ENCODE data around the gene CELSR1.
A peak's percentile ranks its signal among the peaks of the same experiment; 100 is the strongest.

CELSR1 gene

DNA sequence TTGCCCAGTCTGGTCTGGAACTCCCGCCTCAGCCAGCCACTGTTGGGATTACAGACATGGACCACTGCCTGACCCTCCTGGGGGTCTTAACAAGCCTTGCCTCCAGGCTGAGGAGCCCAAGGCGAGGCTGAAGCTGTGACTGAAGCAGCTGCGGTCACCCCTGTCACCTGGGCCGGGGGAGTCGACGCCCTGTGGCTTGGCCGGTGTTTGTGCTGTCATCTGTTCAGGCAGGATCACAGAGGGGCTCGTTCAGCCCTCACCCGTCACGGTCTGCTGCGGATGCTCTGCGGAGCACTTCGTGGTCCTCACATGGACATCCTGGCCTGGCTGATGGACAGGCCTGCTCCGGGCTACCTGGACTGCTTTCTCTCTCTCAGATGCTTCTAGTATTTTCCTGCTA, 178.1 kb downstream of the CELSR1 start:
- Histone ChIP-seq H3K18ac (ENCODE audit: low read length) (peak overlapping the region; percentile 57), H2AK5ac (ENCODE audit: low read depth, low read length) (no peak overlapping the region), H3K9me3 (replicated peaks in 1 of 2; ENCODE audit: control insufficient read depth in 2 of 2, insufficient read depth in 1 of 2, low read depth in 1 of 2, low read length in 2 of 2) (peaks cover 6 to 8% of the 10 kb centered on the region in 2 donors), H4K91ac (ENCODE audit: low read depth, low read length, poor library complexity) (no peak overlapping the region), H2BK5ac (ENCODE audit: low read length) (peak overlapping the region; percentile 13), H3K27ac (replicated peaks; ENCODE audit: low read length) (no peak overlapping the region), H3K4ac (ENCODE audit: low read length) (no peak overlapping the region), H3K36me3 (replicated peaks in 1 of 2; ENCODE audit: control insufficient read depth in 2 of 2, insufficient read depth in 2 of 2, low read length in 2 of 2) (peaks cover 14 to 89% of the 10 kb centered on the region in 2 donors), H2AFZ (ENCODE audit: low read length) (no peak overlapping the region), H2BK15ac (ENCODE audit: low read length) (no peak overlapping the region), H3K4me2 (ENCODE audit: insufficient read depth, low read length, poor library complexity, severe bottlenecking) (no peak overlapping the region), H2BK12ac (ENCODE audit: low read length) (no peak overlapping the region), H3K4me3 (ENCODE audit: low read length in 2 of 2) (no peak overlapping the region), H3K79me1 (ENCODE audit: low read depth, low read length) (peaks cover 11% of the 10 kb centered on the region), H3K23ac (ENCODE audit: low read depth, low read length, poor library complexity) (no peak overlapping the region), H3K9ac (ENCODE audit: low read depth, low read length, poor library complexity) (peak overlapping the region; percentile 21), H3K4me1 (ENCODE audit: control insufficient read depth in 2 of 2, insufficient read depth in 1 of 2, low read depth in 1 of 2, low read length in 2 of 2) (no peaks in the 10 kb centered on the region), H4K8ac (ENCODE audit: low read depth, low read length) (no peak overlapping the region), H3K14ac (ENCODE audit: low read length) (no peak overlapping the region), H2BK120ac (ENCODE audit: low read depth, low read length) (no peak overlapping the region), H3K27me3 (ENCODE audit: control insufficient read depth in 3 of 3, insufficient read depth in 3 of 3, low read depth in 1 of 3, low read length in 3 of 3) (no peaks in the 10 kb centered on the region)
- no CpG with 5 or more reads among the region's 14 CpGs for WGBS, 2 donors (ENCODE audit: extremely low coverage in 2 of 2, insufficient read length in 2 of 2, insufficient replicate concordance in 1 of 2)
- DNase-seq (ENCODE audit: low spot score) = no peak

DNA sequence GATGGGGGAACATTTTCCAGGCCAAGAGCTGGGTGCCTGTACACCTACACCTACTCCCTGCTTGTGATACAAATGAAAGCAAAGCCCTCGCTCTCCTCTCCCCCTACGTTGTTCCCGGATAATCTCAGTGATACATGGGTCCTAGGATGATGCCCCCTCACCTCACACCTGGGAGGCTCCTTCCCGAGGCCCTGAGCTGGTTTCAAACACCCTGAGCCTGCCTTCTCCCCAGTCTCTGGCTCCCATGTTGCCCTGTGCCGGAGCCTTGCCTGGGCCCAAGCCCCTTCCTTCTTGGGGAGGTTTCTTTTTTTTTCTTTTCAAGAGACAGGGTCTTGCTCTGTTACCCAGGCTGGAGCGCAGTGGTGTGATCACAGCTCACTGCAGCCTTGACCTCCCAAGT, 178.7 kb downstream of the CELSR1 start:
- no peak for DNase-seq (ENCODE audit: low spot score)
- no peak overlapping the region for H2AFZ ChIP-seq (ENCODE audit: low read length)
- no peak overlapping the region for H3K9ac ChIP-seq (ENCODE audit: low read depth, low read length, poor library complexity)
- no peak overlapping the region for H2BK12ac ChIP-seq (ENCODE audit: low read length)
- H3K27me3 ChIP-seq (ENCODE audit: control insufficient read depth in 3 of 3, insufficient read depth in 3 of 3, low read depth in 1 of 3, low read length in 3 of 3) = no peaks in the 10 kb centered on the region
- H3K4me1 ChIP-seq (ENCODE audit: control insufficient read depth in 2 of 2, insufficient read depth in 1 of 2, low read depth in 1 of 2, low read length in 2 of 2) = no peaks in the 10 kb centered on the region
- no peak overlapping the region for H3K18ac ChIP-seq (ENCODE audit: low read length)
- no peak overlapping the region for H4K8ac ChIP-seq (ENCODE audit: low read depth, low read length)
- no peak overlapping the region for H3K4me2 ChIP-seq (ENCODE audit: insufficient read depth, low read length, poor library complexity, severe bottlenecking)
- no peak overlapping the region for H2BK120ac ChIP-seq (ENCODE audit: low read depth, low read length)
- no peak overlapping the region for H2BK5ac ChIP-seq (ENCODE audit: low read length)
- H2AK5ac ChIP-seq (ENCODE audit: low read depth, low read length) = no peak overlapping the region
- WGBS, 2 donors (ENCODE audit: extremely low coverage in 2 of 2, insufficient read length in 2 of 2, insufficient replicate concordance in 1 of 2) = no CpG with 5 or more reads among the region's 6 CpGs
- peaks cover 20 to 94% of the 10 kb centered on the region in 2 donors for H3K36me3 ChIP-seq (replicated peaks in 1 of 2; ENCODE audit: control insufficient read depth in 2 of 2, insufficient read depth in 2 of 2, low read length in 2 of 2)
- no peak overlapping the region for H2BK15ac ChIP-seq (ENCODE audit: low read length)
- H3K4me3 ChIP-seq (ENCODE audit: low read length in 2 of 2) = no peak overlapping the region
- peaks cover 6 to 8% of the 10 kb centered on the region in 2 donors for H3K9me3 ChIP-seq (replicated peaks in 1 of 2; ENCODE audit: control insufficient read depth in 2 of 2, insufficient read depth in 1 of 2, low read depth in 1 of 2, low read length in 2 of 2)
- H3K14ac ChIP-seq (ENCODE audit: low read length) = no peak overlapping the region
- no peak overlapping the region for H3K23ac ChIP-seq (ENCODE audit: low read depth, low read length, poor library complexity)
- no peak overlapping the region for H4K91ac ChIP-seq (ENCODE audit: low read depth, low read length, poor library complexity)
- no peak overlapping the region for H3K27ac ChIP-seq (replicated peaks; ENCODE audit: low read length)
- H3K4ac ChIP-seq (ENCODE audit: low read length) = no peak overlapping the region
- peaks cover 11% of the 10 kb centered on the region for H3K79me1 ChIP-seq (ENCODE audit: low read depth, low read length)

DNA sequence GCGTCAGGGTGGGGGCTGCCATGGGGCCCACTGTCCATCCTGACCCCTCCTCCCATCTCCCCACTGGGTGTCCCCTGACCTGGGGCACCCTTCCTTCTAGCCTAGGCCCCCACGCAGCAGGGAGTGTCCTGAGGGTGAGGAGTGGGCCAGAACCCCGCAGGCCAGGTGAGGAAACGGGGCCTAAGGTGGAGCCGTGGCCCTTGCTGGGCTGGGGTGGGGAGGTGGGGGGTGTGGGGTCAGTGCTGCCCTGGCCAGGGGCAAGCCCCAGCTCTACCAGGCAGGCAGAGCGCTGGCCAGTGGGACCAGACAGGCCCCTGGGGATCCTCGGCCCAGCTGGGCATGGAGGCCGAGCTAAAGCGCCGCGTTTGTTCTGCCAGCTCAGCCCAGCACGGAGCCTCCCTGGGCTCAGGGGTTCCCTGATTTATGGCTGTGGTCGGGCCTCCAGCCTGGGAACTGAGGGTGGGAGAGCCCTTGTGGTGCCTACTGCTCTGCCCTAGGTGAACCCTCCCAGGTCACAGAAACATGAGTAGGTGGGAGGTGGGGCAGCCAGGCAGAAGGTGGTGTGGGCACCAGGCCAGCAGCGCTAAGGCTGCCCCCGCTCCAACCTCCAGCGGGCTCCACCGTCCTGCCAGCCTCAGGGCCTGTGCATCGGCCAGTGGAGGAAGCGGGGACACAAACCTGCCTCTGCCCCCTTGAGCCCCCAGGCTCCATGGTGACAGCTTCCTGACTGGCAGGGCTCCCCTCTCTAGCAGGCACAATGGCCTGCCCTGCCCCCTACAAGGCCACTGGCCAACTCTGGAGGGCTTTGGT, 179.5 kb downstream of the CELSR1 start:
- Histone ChIP-seq H3K27me3 (ENCODE audit: control insufficient read depth in 3 of 3, insufficient read depth in 3 of 3, low read depth in 1 of 3, low read length in 3 of 3) (no peaks in the 10 kb centered on the region), H3K9ac (ENCODE audit: low read depth, low read length, poor library complexity) (no peak overlapping the region), H4K8ac (ENCODE audit: low read depth, low read length) (no peak overlapping the region), H2BK5ac (ENCODE audit: low read length) (no peak overlapping the region), H2BK12ac (ENCODE audit: low read length) (peak overlapping the region; percentile 41), H3K79me1 (ENCODE audit: low read depth, low read length) (peaks cover 14% of the 10 kb centered on the region), H4K91ac (ENCODE audit: low read depth, low read length, poor library complexity) (no peak overlapping the region), H2AK5ac (ENCODE audit: low read depth, low read length) (peak overlapping the region; percentile 37), H3K4me3 (ENCODE audit: low read length in 2 of 2) (no peak overlapping the region), H2BK120ac (ENCODE audit: low read depth, low read length) (no peak overlapping the region), H2AFZ (ENCODE audit: low read length) (no peak overlapping the region), H3K14ac (ENCODE audit: low read length) (peak overlapping the region; percentile 38), H3K4ac (ENCODE audit: low read length) (no peak overlapping the region), H3K9me3 (replicated peaks in 1 of 2; ENCODE audit: control insufficient read depth in 2 of 2, insufficient read depth in 1 of 2, low read depth in 1 of 2, low read length in 2 of 2) (peaks cover 6 to 8% of the 10 kb centered on the region in 2 donors), H3K4me1 (ENCODE audit: control insufficient read depth in 2 of 2, insufficient read depth in 1 of 2, low read depth in 1 of 2, low read length in 2 of 2) (no peaks in the 10 kb centered on the region), H3K23ac (ENCODE audit: low read depth, low read length, poor library complexity) (peak overlapping the region; percentile 65), H2BK15ac (ENCODE audit: low read length) (no peak overlapping the region), H3K27ac (replicated peaks; ENCODE audit: low read length) (no peak overlapping the region), H3K36me3 (replicated peaks in 1 of 2; ENCODE audit: control insufficient read depth in 2 of 2, insufficient read depth in 2 of 2, low read length in 2 of 2) (peaks cover 27 to 94% of the 10 kb centered on the region in 2 donors), H3K4me2 (ENCODE audit: insufficient read depth, low read length, poor library complexity, severe bottlenecking) (no peak overlapping the region), H3K18ac (ENCODE audit: low read length) (peak overlapping the region; percentile 38)
- WGBS, 2 donors (ENCODE audit: extremely low coverage in 2 of 2, insufficient read length in 2 of 2, insufficient replicate concordance in 1 of 2) = no CpG with 5 or more reads among the region's 19 CpGs
- DNase-seq (ENCODE audit: low spot score) = no peak

DNA sequence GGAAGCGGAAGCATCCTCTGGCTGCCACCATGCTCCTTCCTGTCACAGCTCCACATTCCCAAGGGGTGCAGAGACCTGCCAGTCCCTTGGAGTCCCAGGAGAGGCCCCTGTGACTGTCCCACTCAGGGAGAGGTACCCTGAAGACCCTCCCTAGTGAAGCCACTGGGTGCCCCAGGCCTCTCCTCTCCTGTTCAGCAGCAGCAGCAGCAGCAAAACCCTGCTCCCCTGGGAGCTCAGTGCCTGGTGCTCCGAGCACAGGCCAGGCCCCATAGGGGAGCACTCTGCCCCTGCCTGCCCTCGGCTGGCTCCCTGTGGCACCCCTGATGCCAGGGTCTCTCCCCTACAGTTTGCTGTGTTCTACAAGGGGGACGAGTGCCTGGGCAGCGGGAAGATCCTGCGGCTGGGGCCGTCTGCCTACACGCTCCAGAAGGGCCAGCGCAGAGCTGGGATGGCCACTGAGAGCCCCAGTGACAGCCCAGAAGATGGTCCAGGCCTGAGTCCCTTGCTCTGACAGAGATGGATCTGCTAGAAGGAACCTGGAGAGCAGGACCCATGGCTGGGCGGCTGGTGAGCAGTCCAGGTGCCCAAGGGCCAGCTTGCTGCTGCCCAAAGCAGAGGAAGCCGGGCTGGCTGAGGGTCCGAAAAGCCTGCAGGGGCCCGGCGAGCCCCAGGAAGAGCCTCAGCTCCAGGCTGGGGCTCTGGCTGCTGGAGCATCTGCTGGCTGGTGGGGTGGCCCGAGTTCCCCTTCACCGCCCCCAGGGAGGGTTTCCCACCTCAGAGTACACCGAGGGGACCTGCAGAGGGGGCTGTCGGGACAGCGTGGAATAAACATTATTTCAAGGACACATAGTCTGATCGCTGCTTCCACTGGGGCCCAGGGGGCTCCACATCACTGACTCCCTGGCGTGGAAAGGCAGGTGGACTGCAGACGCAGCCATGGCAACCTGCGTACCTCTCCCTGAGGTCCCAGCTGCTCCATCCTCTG, 180.6 kb downstream of the CELSR1 start:
- Histone ChIP-seq H3K36me3 (replicated peaks in 1 of 2; ENCODE audit: control insufficient read depth in 2 of 2, insufficient read depth in 2 of 2, low read length in 2 of 2) (peaks cover 35 to 94% of the 10 kb centered on the region in 2 donors), H3K18ac (ENCODE audit: low read length) (peak overlapping the region; percentile 48), H3K27ac (replicated peaks; ENCODE audit: low read length) (no peak overlapping the region), H3K14ac (ENCODE audit: low read length) (no peak overlapping the region), H2AK5ac (ENCODE audit: low read depth, low read length) (peak overlapping the region; percentile 37), H3K9ac (ENCODE audit: low read depth, low read length, poor library complexity) (peak overlapping the region; percentile 37), H2BK15ac (ENCODE audit: low read length) (peak overlapping the region; percentile 55), H2BK12ac (ENCODE audit: low read length) (no peak overlapping the region), H2BK5ac (ENCODE audit: low read length) (no peak overlapping the region), H3K27me3 (ENCODE audit: control insufficient read depth in 3 of 3, insufficient read depth in 3 of 3, low read depth in 1 of 3, low read length in 3 of 3) (no peaks in the 10 kb centered on the region), H4K91ac (ENCODE audit: low read depth, low read length, poor library complexity) (no peak overlapping the region), H3K9me3 (replicated peaks in 1 of 2; ENCODE audit: control insufficient read depth in 2 of 2, insufficient read depth in 1 of 2, low read depth in 1 of 2, low read length in 2 of 2) (peaks cover 6 to 8% of the 10 kb centered on the region in 2 donors), H3K4me3 (ENCODE audit: low read length in 2 of 2) (no peak overlapping the region), H3K4me2 (ENCODE audit: insufficient read depth, low read length, poor library complexity, severe bottlenecking) (no peak overlapping the region), H3K4me1 (ENCODE audit: control insufficient read depth in 2 of 2, insufficient read depth in 1 of 2, low read depth in 1 of 2, low read length in 2 of 2) (no peaks in the 10 kb centered on the region), H4K8ac (ENCODE audit: low read depth, low read length) (no peak overlapping the region), H3K79me1 (ENCODE audit: low read depth, low read length) (peaks cover 14% of the 10 kb centered on the region), H3K23ac (ENCODE audit: low read depth, low read length, poor library complexity) (peak overlapping the region; percentile 65), H3K4ac (ENCODE audit: low read length) (no peak overlapping the region), H2AFZ (ENCODE audit: low read length) (no peak overlapping the region), H2BK120ac (ENCODE audit: low read depth, low read length) (no peak overlapping the region)
- DNase-seq (ENCODE audit: low spot score) = no peak
- no CpG with 5 or more reads among the region's 23 CpGs for WGBS, 2 donors (ENCODE audit: extremely low coverage in 2 of 2, insufficient read length in 2 of 2, insufficient replicate concordance in 1 of 2)

Data from neuronal stem cell (in vitro differentiated cells).